HepG2 (cell line): ENCODE results near the gene EFNA3. TPM values are rescaled to one million over a fixed set of nuclear protein-coding genes. Genes with fewer than 3 reads are reported as not detected.

ENCODE experiments used
- ATAC-seq: fragments of 200-7000 bp; cut with Tn5 transposase; 3 replicates; pipeline ENCODE4 v1.9.1; 2020; ENCODE audit warnings: mild to moderate bottlenecking, moderate library complexity
- BruUV-seq: library from RNA; stranded (reverse); fragments of 400-500 nt; replicated peaks from 2 replicates; lab custom pipeline; 2021; lab: Mats Ljungman, UMichigan
- CTCF ChIA-PET: fragments of 300-600 bp; formaldehyde crosslinking; extraction: SDS; loops from one replicate; lab custom pipeline; 2021; ENCODE audit warnings: low total read pairs, inconsistent platforms, low intra/inter-chr PET ratio; lab: Yijun Ruan, JAX
- POLR2A ChIA-PET: fragments of 350-600 bp; sonication (Branson Sonifier 250); formaldehyde crosslinking; loops from one replicate; lab custom pipeline; 2020; ENCODE audit warnings: antibody characterized with exemption, inconsistent platforms; lab: Yijun Ruan, JAX
- DNase-seq: peaks from one replicate; pipeline ENCODE4 v3.0.0-alpha.2; 2015; ENCODE audit warnings: low spot score
- FAIRE-seq: peaks from 3 replicates; lab custom pipeline; 2011; peaks lifted over from hg19 to GRCh38; lab: Jason Lieb, UNC
- H2AFZ ChIP-seq: one replicate; pipeline ENCODE4 v1.6.1; 2011; ENCODE audit warnings: low read length, inconsistent platforms
- H3K27ac ChIP-seq: fragments of 300-600 bp; 3 replicates; pipeline ENCODE4 v1.8.0; 2011; ENCODE audit warnings: mixed run types, mild to moderate bottlenecking, mixed read lengths, low read length, inconsistent platforms; ENCODE audit not compliant: insufficient read depth; ENCODE audit errors: extremely low read length
- H3K27me3 ChIP-seq, 2 experiments: fragments of 200-600 bp in 1 of 2; 2 replicates in 1 of 2; 3 replicates in 1 of 2; pipeline versions ENCODE4 v1.6.0 to v1.8.0; 2011; ENCODE audit warnings: low read length in 2 of 2, mild to moderate bottlenecking in 2 of 2, moderate library complexity in 2 of 2, inconsistent platforms in 1 of 2; ENCODE audit not compliant: insufficient read depth in 2 of 2, control insufficient read depth in 1 of 2
- H3K36me3 ChIP-seq, 2 experiments: fragments of 200-600 bp in 1 of 2; replicated peaks in 1 of 2; 2 replicates in 1 of 2; 3 replicates in 1 of 2; pipeline versions ENCODE4 v1.5.1 to v1.8.0; 2011; ENCODE audit warnings: low read length in 2 of 2, inconsistent platforms in 1 of 2; ENCODE audit not compliant: insufficient read depth in 2 of 2, control insufficient read depth in 1 of 2
- H3K4me1 ChIP-seq: 2 replicates; pipeline ENCODE4 v1.5.1; 2012; ENCODE audit warnings: low read length, inconsistent platforms; ENCODE audit not compliant: insufficient read depth
- H3K4me2 ChIP-seq: 2 replicates; pipeline ENCODE4 v1.6.0; 2011; ENCODE audit warnings: low read depth, low read length, inconsistent platforms
- H3K4me3 ChIP-seq, 3 experiments: fragments of 200-600 bp in 1 of 3; sonication (generic), shearing (Covaris generic) in 1 of 3; replicated peaks in 1 of 3; 2 replicates each; pipeline ENCODE4 v1.5.1; 2011 to 2016; ENCODE audit warnings: low read length in 3 of 3, inconsistent platforms in 2 of 3, low read depth in 2 of 3, mild to moderate bottlenecking in 2 of 3, control low read depth in 1 of 3, mixed read lengths in 1 of 3; ENCODE audit not compliant: insufficient read depth in 1 of 3
- H3K79me2 ChIP-seq: one replicate; pipeline ENCODE4 v1.6.1; 2011; ENCODE audit warnings: low read length, inconsistent platforms; ENCODE audit not compliant: insufficient read depth
- H3K9ac ChIP-seq: 2 replicates; pipeline ENCODE4 v1.6.0; 2011; ENCODE audit warnings: mild to moderate bottlenecking, low read depth, low read length, inconsistent platforms; ENCODE audit not compliant: insufficient read depth
- H3K9me3 ChIP-seq: 2 replicates; pipeline ENCODE4 v1.5.1; 2012; ENCODE audit warnings: mild to moderate bottlenecking, low read length
- H4K20me1 ChIP-seq: 2 replicates; pipeline ENCODE4 v1.6.0; 2011; ENCODE audit warnings: inconsistent platforms, mild to moderate bottlenecking, low read length, moderate library complexity; ENCODE audit not compliant: insufficient read depth
- BCLAF1 ChIP-seq: fragments of 450-650 bp; IDR thresholded peaks from 2 replicates; pipeline ENCODE4 v1.6.1; 2017; ENCODE audit warnings: mild to moderate bottlenecking
- SMAD1 ChIP-seq: sonication (generic); formaldehyde crosslinking; IDR thresholded peaks from 2 replicates; pipeline ENCODE4 v1.4.0; 2020; ENCODE audit warnings: missing genetic modification reagents, low read depth, mild to moderate bottlenecking, borderline replicate concordance
- ZNF512 ChIP-seq: sonication (generic); formaldehyde crosslinking; IDR thresholded peaks from 2 replicates; pipeline ENCODE4 v1.4.0; 2020; ENCODE audit warnings: mild to moderate bottlenecking, missing genetic modification reagents
- WGBS: methylation state at CpG from one replicate; pipeline ENCODE4 v1.1.6; 2017; ENCODE audit warnings: low lambda C conversion rate; 5-methylcytosine and 5-hydroxymethylcytosine counted together
- in situ Hi-C: cut with HindIII; loops from 2 replicates; pipeline ENCODE4 v1.10.0; 2017; ENCODE audit warnings: low pct_unique_long_range_greater_than_20kb; ENCODE audit not compliant: extremely low pct_ligation_motif_present
- intact Hi-C: fragments of 100-400 bp; cut with micrococcal nuclease; formaldehyde crosslinking; loops from one replicate; pipeline ENCODE4 v1.10.0; 2022; ENCODE audit not compliant: unreplicated experiment
- polyA plus RNA-seq, 8 experiments: library from polyadenylated mRNA; depleted of rRNA in 3 of 8; stranded (reverse) in 7 of 8; unstranded in 1 of 8; fragments of >200 nt; fragmentation: Illumina TruSeq in 4 of 8; extraction: Trizol in 4 of 8; gene quantifications; 2 replicates each; pipeline versions ENCODE4 v1.2.1 to v1.2.3, GENCODE V29; 2011 to 2016; ENCODE audit warnings: low read depth in 4 of 8, missing spikeins in 1 of 8, mixed read lengths in 1 of 8; ENCODE audit not compliant: insufficient read depth in 1 of 8
- total RNA-seq, 5 experiments: library from RNA; depleted of rRNA; stranded (reverse); fragments of >200 nt; fragmentation: Illumina TruSeq; extraction: Trizol; gene quantifications; 2 replicates each; pipeline ENCODE4 v1.2.3, GENCODE V29; 2016; ENCODE audit warnings: low read depth in 1 of 5
- TF ChIP-seq, protein P1 (sequence below): sonication (generic); formaldehyde crosslinking; IDR thresholded peaks from 2 replicates; pipeline ENCODE4 v1.4.0; 2020; ENCODE audit warnings: missing genetic modification reagents
- TF ChIP-seq, protein P2 (sequence below): sonication (generic); formaldehyde crosslinking; IDR thresholded peaks from 2 replicates; pipeline ENCODE4 v1.8.0; 2022; ENCODE audit warnings: mild to moderate bottlenecking, missing genetic modification reagents, moderate library complexity
- TF ChIP-seq, protein P3 (sequence below): sonication (generic); formaldehyde crosslinking; IDR thresholded peaks from 2 replicates; pipeline ENCODE4 v1.4.0; 2020; ENCODE audit warnings: missing genetic modification reagents, borderline replicate concordance

Gene EFNA3
- total and polyA plus RNA-seq, 2 of the 13 experiments (the other 11 are each of a cell fraction or from before 2014, with no cell fraction given), result 1.0 to 5.7 TPM

DNA sequence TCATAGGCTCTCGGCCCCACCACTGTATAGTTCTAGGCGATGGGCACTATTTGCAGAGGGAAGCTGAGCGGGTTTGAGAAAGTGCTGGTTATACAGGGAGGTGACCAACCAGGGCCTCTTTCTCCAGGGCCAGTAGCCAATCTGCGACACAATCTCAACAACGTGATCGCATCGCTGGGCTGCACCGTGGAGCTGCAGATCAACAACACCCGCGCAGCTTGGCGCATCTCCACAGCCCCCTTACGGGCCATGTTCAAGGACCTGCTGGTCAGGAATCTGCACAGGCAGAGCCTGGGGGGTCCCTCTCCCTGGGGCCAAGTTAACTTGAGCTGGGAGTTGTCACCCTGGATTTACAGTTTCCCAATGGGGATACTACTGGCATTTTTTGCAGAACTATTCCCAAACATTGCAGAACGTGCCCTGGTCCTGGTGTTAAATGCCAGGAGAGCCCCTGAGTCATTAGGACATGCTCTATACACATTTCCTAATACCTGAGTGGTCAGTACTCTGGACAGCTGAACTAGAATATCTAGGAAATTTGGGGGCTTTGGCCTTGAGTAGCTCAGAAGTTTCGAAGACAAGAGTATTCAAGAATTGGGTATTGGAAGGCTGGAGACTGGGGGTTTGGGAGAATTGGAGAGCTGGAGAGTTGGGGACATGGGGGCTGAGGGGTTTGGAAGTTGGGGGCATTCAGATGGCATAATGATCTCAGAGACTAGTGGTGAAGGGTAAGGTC is 38.1 kb upstream of the EFNA3 start (continued):
- no peak for TF ChIP-seq BCLAF1
- TF ChIP-seq, protein P1, sequence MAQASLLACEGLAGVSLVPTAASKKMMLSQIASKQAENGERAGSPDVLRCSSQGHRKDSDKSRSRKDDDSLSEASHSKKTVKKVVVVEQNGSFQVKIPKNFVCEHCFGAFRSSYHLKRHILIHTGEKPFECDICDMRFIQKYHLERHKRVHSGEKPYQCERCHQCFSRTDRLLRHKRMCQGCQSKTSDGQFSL (CRISPR knock-in tag), result no peak
- TF ChIP-seq, protein P2, sequence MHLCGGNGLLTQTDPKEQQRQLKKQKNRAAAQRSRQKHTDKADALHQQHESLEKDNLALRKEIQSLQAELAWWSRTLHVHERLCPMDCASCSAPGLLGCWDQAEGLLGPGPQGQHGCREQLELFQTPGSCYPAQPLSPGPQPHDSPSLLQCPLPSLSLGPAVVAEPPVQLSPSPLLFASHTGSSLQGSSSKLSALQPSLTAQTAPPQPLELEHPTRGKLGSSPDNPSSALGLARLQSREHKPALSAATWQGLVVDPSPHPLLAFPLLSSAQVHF (CRISPR knock-in tag), result no peak

- Histone ChIP-seq H3K27me3 (peaks cover 11 to 27% of the 10 kb centered on the region in 2 experiments), H3K79me2 (no peaks in the 10 kb centered on the region), H3K9me3 (no peaks in the 10 kb centered on the region), H3K9ac (0 out of 2 replicates have a peak overlapping the region, but pooled peaks have one; percentile 18), H3K36me3 (no peaks in the 10 kb centered on the region), H3K4me1 (peaks cover 63% of the 10 kb centered on the region), H3K27ac (no peak overlapping the region), H4K20me1 (no peaks in the 10 kb centered on the region), H3K4me2 (peak overlapping the region; percentile 65), H3K4me3 (peak overlapping the region in 1 of 3 experiments; percentile 50; a peak in 1 of 6 replicates), H2AFZ (no peak overlapping the region)
- in situ Hi-C loops (no loop called here), intact Hi-C loops (no loop called here)
- CTCF ChIA-PET, result interaction anchor here (3.0 kb wide), 1 partner anchor 19 kb away, joined by 27 read pairs; no protein-coding TSS in a partner anchor
- 36% methylated on average over 5 of the region's 5 CpGs for WGBS
- no TSS peak for BruUV-seq
- DNase-seq (no peak), ATAC-seq (no peak), FAIRE-seq (no peak)
- POLR2A ChIA-PET, result interaction anchor here (3.2 kb wide), 1 partner anchor 26 kb away, joined by 12 read pairs; no protein-coding TSS in a partner anchor
- TF ChIP-seq, protein P3, sequence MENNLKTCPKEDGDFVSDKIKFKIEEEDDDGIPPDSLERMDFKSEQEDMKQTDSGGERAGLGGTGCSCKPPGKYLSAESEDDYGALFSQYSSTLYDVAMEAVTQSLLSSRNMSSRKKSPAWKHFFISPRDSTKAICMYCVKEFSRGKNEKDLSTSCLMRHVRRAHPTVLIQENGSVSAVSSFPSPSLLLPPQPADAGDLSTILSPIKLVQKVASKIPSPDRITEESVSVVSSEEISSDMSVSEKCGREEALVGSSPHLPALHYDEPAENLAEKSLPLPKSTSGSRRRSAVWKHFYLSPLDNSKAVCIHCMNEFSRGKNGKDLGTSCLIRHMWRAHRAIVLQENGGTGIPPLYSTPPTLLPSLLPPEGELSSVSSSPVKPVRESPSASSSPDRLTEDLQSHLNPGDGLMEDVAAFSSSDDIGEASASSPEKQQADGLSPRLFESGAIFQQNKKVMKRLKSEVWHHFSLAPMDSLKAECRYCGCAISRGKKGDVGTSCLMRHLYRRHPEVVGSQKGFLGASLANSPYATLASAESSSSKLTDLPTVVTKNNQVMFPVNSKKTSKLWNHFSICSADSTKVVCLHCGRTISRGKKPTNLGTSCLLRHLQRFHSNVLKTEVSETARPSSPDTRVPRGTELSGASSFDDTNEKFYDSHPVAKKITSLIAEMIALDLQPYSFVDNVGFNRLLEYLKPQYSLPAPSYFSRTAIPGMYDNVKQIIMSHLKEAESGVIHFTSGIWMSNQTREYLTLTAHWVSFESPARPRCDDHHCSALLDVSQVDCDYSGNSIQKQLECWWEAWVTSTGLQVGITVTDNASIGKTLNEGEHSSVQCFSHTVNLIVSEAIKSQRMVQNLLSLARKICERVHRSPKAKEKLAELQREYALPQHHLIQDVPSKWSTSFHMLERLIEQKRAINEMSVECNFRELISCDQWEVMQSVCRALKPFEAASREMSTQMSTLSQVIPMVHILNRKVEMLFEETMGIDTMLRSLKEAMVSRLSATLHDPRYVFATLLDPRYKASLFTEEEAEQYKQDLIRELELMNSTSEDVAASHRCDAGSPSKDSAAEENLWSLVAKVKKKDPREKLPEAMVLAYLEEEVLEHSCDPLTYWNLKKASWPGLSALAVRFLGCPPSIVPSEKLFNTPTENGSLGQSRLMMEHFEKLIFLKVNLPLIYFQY (CRISPR knock-in tag), result no peak
- TF ChIP-seq SMAD1 (CRISPR knock-in tag) (no peak), ZNF512 (CRISPR knock-in tag) (0 out of 2 replicates have a peak, but pooled peaks have one; percentile 2)
These were observed 35.8 kb upstream of the EFNA3 start for GRCh38 chr1:155042789-155043188.
